ENCODE results near the gene FEV. TPM values are rescaled to one million over a fixed set of nuclear protein-coding genes. Genes with fewer than 3 reads are reported as not detected.

The FEV gene
- total and polyA plus RNA-seq, 10 donors, result not detected

GRCh38 chr2:218956039-218956438, 28.9 kb downstream of the FEV start:
- DNase-seq, result no peak
- 47 to 64% (median 59%) methylated on average over 1 of the region's 1 CpG for WGBS, 5 donors
- intact Hi-C loops (cut with DNase I; ENCODE audit: low total_unique reads), result no loop called here
- H3K4me3 ChIP-seq, result no peak overlapping the region
- peaks cover 0 to 91% (median 26%) of the 10 kb centered on the region in 7 donors for H3K27me3 ChIP-seq (replicated peaks in 1 of 7)
- no peak for TF ChIP-seq POLR2A (IDR thresholded peaks at IDR 0.05)
- no peak for TF ChIP-seq CTCF (IDR thresholded peaks at IDR 0.05 in 8 of 11, conservative IDR thresholded peaks at IDR 0.05 in 3 of 11)
- no peak for TF ChIP-seq POLR2AphosphoS5 (IDR thresholded peaks at IDR 0.05)
- H3K9me3 ChIP-seq, result no peaks in the 10 kb centered on the region
- peaks cover 3 to 22% (median 18%) of the 10 kb centered on the region in 6 donors for H3K4me1 ChIP-seq
- H3K36me3 ChIP-seq, result no peaks in the 10 kb centered on the region
- no peak overlapping the region for H3K27ac ChIP-seq

- Histone ChIP-seq H3K27ac (no peak overlapping the region), H3K27me3 (replicated peaks in 1 of 7) (peaks cover 0 to 91% (median 12%) of the 10 kb centered on the region in 7 donors), H3K9me3 (no peaks in the 10 kb centered on the region), H3K4me1 (peaks cover 3 to 9% (median 5%) of the 10 kb centered on the region in 6 donors), H3K4me3 (no peak overlapping the region), H3K36me3 (no peaks in the 10 kb centered on the region)
- DNase-seq, result no peak
- intact Hi-C loops (cut with DNase I; ENCODE audit: low total_unique reads), result no loop called here
- 72 to 87% (median 84%) methylated on average over 8 of the region's 8 CpGs for WGBS, 5 donors
- TF ChIP-seq CTCF (IDR thresholded peaks at IDR 0.05 in 8 of 11, conservative IDR thresholded peaks at IDR 0.05 in 3 of 11) (no peak), POLR2A (IDR thresholded peaks at IDR 0.05) (no peak), POLR2AphosphoS5 (IDR thresholded peaks at IDR 0.05) (no peak)
Observed at GRCh38 chr2:218954541-218955300, 30.3 kb downstream of the FEV start.

GRCh38 chr2:218953366-218953954, 31.5 kb downstream of the FEV start:
- intact Hi-C loops (cut with DNase I; ENCODE audit: low total_unique reads), result no loop called here
- no peaks in the 10 kb centered on the region for H3K36me3 ChIP-seq
- no peak overlapping the region for H3K27ac ChIP-seq
- H3K9me3 ChIP-seq, result no peaks in the 10 kb centered on the region
- no peaks in the 10 kb centered on the region for H3K4me1 ChIP-seq
- peak in 1 of 11 experiments; percentile 6 for TF ChIP-seq CTCF (IDR thresholded peaks at IDR 0.05 in 8 of 11, conservative IDR thresholded peaks at IDR 0.05 in 3 of 11)
- TF ChIP-seq POLR2A (IDR thresholded peaks at IDR 0.05), result no peak
- TF ChIP-seq POLR2AphosphoS5 (IDR thresholded peaks at IDR 0.05), result no peak
- 65 to 76% (median 74%) methylated on average over 15 to 18 of the region's 18 CpGs for WGBS, 5 donors
- DNase-seq, result no peak
- H3K27me3 ChIP-seq (replicated peaks in 1 of 7), result peaks cover 0 to 79% (median 0%) of the 10 kb centered on the region in 7 donors
- no peak overlapping the region for H3K4me3 ChIP-seq

GRCh38 chr2:218952160-218952559, 32.8 kb downstream of the FEV start:
- Histone ChIP-seq H3K27me3 (replicated peaks in 1 of 7) (peaks cover 0 to 71% (median 0%) of the 10 kb centered on the region in 7 donors), H3K27ac (no peak overlapping the region), H3K9me3 (no peaks in the 10 kb centered on the region), H3K36me3 (no peaks in the 10 kb centered on the region), H3K4me1 (no peaks in the 10 kb centered on the region), H3K4me3 (no peak overlapping the region)
- DNase-seq, result no peak
- intact Hi-C loops (cut with DNase I; ENCODE audit: low total_unique reads), result no loop called here
- WGBS, 5 donors, result 89 to 96% (median 93%) methylated on average over 7 of the region's 7 CpGs
- TF ChIP-seq POLR2A (IDR thresholded peaks at IDR 0.05) (no peak), POLR2AphosphoS5 (IDR thresholded peaks at IDR 0.05) (no peak)
